Measurements from ENCODE around the gene CUL2.
"Not testable (repeated sequence)": the region's sequence is repeated elsewhere in the genome, so short reads cannot be mapped to it uniquely, and the experiment has no call there.

The CUL2 gene

GRCh38 chr10:34973757-34974156 is 116.4 kb downstream of the CUL2 start:
- DNase-seq = not testable (repeated sequence)

DNA sequence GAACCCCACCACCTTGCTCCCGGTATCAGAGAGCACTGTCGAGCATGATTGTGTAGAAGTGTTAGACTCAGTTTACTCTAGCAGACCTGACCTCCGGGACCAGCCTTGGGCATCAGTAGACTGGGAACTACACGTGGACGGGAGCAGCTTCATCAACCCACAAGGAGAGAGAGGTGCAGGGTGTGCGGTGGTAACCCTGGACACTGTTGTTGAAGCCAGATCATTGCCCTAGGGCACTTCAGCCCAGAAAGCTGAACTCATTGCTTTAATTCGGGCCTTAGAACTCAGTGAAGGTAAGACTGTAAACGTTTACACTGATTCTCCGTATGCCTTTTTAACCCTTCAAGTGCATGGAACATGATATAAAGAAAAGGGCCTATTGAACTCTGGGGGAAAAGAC is 117.0 kb downstream of the CUL2 start:
- DNase-seq = not testable (repeated sequence)

DNA sequence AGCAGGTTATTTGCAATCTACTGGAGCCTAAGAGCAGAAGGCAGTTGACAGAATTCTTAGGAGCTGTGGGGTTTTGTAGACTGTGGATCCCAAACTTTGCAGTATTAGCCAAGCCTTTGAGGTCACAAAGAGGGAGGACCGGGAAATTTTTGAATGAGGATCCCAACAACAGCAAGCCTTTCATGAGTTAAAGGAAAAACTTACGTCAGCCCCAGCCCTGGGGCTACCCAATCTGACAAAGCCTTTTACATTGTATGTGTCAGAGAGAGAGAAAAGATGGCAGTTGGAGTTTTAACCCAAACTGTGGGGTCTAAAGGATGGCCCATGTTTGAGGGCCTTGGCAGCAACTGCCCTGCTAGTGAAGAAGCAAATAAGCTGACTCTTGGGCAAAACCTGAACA is 117.5 kb downstream of the CUL2 start:
- DNase-seq = not testable (repeated sequence)

DNA sequence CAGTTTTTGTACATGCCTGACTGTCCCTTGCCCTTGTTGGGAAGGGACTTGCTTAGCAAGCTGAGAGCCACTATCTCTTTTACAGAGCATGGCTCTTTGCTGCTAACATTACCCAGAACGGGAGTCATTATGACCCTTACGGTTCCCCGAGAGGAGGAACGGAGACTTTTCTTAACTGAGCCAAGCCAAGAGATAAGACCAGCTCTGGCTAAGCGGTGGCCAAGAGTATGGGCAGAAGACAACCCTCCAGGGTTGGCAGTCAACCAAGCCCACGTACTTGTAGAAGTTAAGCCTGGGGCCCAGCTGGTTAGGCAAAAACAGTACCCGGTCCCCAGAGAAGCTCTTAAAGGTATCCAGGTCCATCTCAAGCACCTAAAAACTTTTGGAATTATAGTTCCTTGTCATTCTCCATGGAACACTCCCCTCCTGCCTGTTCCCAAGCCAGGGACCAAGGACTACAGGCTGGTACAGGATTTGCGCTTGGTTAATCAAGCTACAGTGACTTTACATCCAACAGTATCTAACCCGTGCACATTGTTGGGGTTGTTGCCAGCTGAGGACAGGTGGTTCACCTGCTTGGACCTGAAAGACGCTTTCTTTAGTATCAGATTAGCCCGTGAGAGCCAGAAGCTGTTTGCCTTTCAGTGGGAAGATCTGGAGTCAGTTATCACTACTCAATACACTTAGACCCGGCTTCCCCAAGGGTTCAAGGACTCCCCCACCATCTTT is 118.4 kb downstream of the CUL2 start:
- DNase-seq = not testable (repeated sequence)

DNA sequence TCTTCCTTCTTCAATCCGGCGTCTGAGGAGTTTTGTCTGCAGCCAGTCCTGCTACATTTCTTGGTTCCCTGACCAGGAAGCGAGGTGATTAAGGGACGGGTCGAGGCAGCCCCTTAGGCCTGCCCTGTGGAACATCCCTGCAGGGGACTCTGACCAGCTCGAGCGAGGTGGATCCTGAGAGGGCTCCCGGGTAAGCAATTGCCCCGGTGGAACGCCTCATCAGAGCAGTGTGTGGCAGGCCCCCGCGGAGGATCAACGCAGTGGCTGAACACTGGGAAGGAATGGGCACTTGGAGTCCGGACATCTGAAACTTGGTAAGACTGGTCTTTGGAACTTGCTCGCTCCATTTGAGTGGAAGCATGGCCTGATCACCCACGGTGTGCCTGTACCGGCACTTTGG is 121.0 kb downstream of the CUL2 start:
- no peak for DNase-seq

DNA sequence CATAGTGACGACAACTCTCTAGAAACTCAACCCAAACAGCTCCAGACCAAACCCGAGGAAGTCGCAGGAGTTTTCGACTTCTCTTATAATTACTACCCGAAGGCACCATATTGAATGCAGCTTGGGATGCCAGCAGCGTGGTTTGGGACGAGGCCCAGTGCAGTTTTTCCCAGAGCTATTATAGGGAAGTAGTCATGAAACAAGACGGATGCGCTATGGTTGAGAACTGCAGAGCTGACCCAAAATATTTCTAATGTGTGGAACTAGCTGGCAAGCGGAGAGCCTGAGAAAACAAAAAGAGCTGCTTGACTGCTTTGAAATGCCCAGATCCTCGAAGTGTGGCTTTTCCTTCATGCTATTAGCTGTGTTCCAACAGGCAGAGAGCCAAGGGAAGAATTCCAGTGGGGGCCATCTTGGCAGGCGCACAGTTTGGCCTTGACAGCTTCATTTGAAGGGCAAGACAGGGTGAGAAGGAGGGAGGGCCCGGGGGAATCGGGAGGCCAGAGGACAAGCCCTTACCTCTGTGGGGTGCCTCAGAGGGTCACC is 122.7 kb downstream of the CUL2 start:
- no peak for DNase-seq

DNA sequence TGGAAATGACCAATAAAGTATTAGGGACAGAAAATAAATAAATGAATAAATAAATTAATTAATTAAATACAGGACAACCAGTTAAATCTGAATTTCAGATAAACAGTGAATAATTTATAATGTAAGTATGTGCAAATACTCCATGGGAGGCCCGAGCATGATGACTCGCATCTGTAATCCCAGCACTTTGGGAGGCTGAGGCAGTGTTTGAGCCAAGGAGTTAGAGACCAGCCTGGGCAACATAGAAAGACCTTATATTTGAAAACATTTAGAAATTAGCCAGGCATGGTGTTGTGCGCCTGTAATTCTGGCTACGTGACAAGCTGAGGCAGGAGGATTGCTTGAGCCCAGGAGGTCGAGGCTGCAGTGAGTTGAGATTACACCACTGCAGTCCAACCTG is 123.7 kb downstream of the CUL2 start:
- no peak for DNase-seq

DNA sequence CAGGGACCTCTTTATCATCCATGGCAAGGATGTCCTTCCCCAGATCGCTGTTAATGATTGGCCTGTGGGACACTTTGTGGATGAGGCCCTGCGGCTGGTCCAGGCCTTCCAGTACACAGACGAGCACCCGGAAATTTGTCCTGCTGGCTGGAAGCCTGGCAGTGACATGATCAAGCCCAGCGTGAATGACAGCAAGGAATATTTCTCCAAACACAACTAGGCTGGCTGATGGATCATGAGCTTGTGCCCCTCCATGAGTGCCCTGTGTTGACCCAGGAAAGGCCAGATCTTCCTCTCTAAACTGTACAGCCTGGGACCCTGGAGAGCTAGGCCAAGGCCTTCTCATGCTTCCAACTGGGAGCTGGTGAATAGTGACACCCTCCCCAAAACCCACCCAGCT is 124.1 kb downstream of the CUL2 start:
- DNase-seq = no peak

- DNase-seq = no peak
Measured at GRCh38 chr10:34964166-34964800, 125.9 kb downstream of the CUL2 start.

GRCh38 chr10:34962866-34963265 is 127.3 kb downstream of the CUL2 start:
- no peak for DNase-seq

DNA sequence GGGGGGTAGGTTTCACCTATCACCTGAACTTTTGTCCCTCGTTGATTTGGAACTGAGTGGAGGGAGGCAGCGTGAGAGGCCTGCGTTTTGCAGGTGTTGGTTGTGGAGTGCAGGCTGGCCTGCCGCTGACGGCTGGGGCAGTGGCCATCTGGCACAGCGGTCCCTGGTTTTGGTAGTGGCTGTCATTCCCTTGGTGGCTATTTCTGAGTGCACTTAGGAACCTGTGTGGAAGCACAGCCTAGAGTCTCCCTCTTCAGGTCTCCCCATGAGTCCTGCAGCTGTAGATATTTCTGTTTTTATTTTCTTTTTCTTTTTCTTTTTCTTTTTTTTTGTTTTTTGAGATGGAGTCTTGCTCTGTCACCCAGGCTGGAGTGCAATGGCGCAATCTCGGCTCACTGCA is 129.2 kb downstream of the CUL2 start:
- no peak for DNase-seq

- DNase-seq = no peak
Measured at GRCh38 chr10:34959786-34960185, 130.4 kb downstream of the CUL2 start.

DNA sequence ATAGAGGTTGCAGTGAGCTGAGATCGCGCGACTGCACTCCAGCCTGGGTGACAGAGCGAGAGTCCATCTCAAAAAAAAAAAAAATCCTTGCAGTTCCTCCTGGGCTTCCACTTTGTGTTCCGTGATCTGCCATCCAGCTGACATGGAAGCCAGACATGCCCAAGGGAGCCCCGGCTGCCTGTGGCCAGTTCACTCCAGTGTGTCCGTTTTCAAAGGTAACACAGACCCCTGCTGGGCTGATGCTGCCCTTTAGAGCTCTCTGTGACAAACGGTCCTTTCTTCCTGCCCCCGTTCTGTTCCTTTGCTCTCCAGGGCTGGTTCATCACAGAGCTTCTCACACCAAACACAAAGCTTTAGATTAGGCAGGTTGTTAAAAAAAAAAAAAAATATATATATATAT is 130.8 kb downstream of the CUL2 start:
- DNase-seq = no peak

Data from CD4-positive, alpha-beta T cell treated with Interleukin-21 for 1 hour (primary cell).